GM13977 (cell line): Measurements from ENCODE around the gene MAP3K7.

Experiments used
- DNase-seq: peaks from one replicate; pipeline ENCODE4 v3.0.0; 2012; ENCODE audit warnings: low spot score
- CTCF ChIP-seq: IDR thresholded peaks from 2 replicates; pipeline ENCODE4 v1.5.1; 2012; ENCODE audit warnings: mild to moderate bottlenecking, control low read depth; ENCODE audit not compliant: insufficient read depth; ENCODE audit errors: extremely low read depth, missing control alignments
- in situ Hi-C: fragments of 300-500 bp; cut with MboI; formaldehyde crosslinking; loops from one replicate; pipeline ENCODE4 v1.12.0; 2022; ENCODE audit warnings: low sequenced_read_pairs, low pct_unique_long_range_greater_than_20kb, mixed read lengths, inconsistent platforms; ENCODE audit not compliant: unreplicated experiment

MAP3K7 gene

GRCh38 chr6:90596967-90597539 is 10.2 kb upstream of the MAP3K7 start:
- TF ChIP-seq CTCF, result no peak
- no peak for DNase-seq
- in situ Hi-C loops, result no loop called here

DNA sequence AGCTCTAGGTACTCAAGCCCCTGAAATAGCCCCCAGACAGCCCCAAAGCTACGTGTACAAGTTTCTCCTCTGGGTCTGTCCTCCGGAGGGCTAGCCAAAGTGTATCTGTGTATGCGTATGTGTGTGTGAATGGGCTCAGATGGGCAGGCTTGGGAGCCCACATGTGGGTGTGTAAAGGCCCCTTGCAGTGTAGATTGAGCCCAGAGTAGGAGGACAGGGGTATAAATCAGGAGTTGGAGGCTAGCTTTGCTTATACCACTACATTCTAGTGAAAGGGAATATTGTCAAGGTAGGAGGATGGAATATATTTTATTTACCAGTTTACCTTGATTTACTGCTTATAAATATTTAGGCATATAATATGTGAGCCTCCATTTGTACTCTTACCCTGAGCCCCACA is 9.0 kb upstream of the MAP3K7 start:
- TF ChIP-seq CTCF, result no peak
- DNase-seq, result no peak
- in situ Hi-C loops, result no loop called here

DNA sequence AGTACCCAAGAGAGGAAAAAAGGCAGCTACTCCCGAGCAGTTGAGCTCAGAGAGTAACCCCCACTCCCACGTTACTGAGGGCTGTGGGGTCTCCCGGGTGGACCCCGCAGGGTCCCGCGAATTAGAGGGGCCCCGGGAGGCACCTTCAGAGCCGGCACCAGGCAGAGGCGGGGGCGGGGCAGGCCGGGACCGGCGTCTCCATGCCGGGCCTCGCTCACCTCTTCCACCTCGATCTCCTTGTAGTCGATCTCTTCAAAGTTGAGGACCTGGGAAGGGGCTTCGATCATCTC is 381 bp downstream of the MAP3K7 start:
- no peak for TF ChIP-seq CTCF
- DNase-seq, result peak; percentile 17
- in situ Hi-C loops, result no loop called here

DNA sequence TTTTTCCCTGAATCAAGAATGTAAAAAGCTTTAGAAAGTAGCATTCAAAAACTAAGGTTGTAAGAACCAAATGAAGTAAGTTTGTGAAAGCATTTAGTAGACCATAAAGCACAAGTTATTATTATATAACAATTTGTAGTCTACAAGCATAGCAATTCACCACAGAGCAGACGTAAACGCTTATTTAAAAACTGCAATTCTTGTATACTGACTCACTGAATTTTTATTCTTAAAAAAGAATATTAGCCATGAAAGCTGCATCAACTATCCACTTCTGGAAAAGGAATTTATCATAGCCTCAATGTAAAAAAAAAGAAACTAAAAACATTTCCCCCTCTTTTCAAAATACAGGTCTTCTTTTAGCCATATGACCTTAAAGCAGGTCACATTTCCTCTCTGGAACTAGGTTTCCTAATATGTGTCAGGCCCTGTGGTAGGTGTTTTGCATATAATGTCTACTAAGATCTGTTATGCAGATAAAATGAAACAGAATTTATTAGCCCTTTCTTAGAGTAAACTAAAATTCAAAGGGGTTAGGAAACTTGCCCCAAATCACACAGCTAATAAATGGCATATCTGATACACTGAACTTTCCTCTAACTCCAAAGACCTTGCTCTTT is 2.1 kb downstream of the MAP3K7 start:
- in situ Hi-C loops, result no loop called here
- no peak for DNase-seq
- TF ChIP-seq CTCF, result no peak

- in situ Hi-C loops, result no loop called here
- DNase-seq, result no peak
- no peak for TF ChIP-seq CTCF
These were observed 2.9 kb downstream of the MAP3K7 start for GRCh38 chr6:90583836-90584481.

DNA sequence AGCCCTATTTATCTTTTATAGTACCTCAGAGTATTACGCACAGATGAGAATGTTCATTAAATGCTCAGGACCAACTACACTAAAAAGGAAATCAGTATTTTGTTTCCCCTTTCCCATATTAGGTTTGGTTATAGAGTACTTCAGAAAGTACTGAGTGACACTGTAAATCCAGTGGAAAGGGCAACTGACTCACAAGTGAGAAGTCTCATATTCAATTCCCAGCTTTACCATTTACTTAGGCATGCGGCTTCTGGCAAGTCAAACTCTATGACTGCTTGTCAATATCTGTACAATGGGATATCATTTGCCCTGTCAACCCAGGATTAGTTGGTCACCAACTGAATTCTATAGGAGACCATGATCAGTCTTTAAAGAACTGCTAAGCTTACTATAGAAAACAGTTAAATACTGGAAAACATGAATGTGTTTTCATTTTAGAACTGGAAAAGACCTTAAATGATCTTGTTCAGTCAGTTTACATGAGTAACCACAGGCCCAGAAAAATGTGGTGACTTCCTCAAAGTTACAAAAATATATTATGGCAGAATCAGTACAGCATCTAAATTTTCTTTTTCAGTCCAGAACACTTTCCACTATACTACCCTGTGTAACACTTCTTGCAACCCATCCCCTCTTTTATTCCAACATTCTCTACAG is 3.6 kb downstream of the MAP3K7 start:
- in situ Hi-C loops, result no loop called here
- no peak for TF ChIP-seq CTCF
- DNase-seq, result no peak
